Heart right ventricle (tissue), 16 donors: ENCODE data around the gene LCP1. TPM values are rescaled to one million over a fixed set of nuclear protein-coding genes. Genes with fewer than 3 reads are reported as not detected.

Experiments used
- ATAC-seq, 8 donors: fragments of 200-7000 bp; cut with Tn5 transposase; one replicate each; pipeline ENCODE4 v1.9.1; 2020; ENCODE audit warnings: mild to moderate bottlenecking in 8 of 8, moderate library complexity in 8 of 8, moderate number of reproducible peaks in 1 of 8
- DNase-seq, 2 donors: peaks; one replicate each; pipeline ENCODE4 v3.0.0-alpha.2; 2020
- H3K27ac ChIP-seq, 10 donors: fragments of 200-600 bp; sonication (generic) in 2 of 10; one replicate each; pipeline versions ENCODE4 v1.5.0 to v1.8.0; 2020 to 2022; ENCODE audit warnings: mild to moderate bottlenecking in 3 of 10
- H3K27me3 ChIP-seq, 7 donors: fragments of 200-600 bp; one replicate each; pipeline ENCODE4 v1.8.0; 2021 to 2022; ENCODE audit warnings: mild to moderate bottlenecking in 2 of 7
- H3K36me3 ChIP-seq, 9 donors: fragments of 200-600 bp; sonication (generic) in 1 of 9; one replicate each; pipeline versions ENCODE4 v1.5.0 to v1.8.0; 2020 to 2022; ENCODE audit warnings: mild to moderate bottlenecking in 2 of 9
- H3K4me1 ChIP-seq, 9 donors: fragments of 200-600 bp; sonication (generic) in 1 of 9; one replicate each; pipeline versions ENCODE4 v1.5.0 to v1.8.0; 2020 to 2022; ENCODE audit warnings: mild to moderate bottlenecking in 4 of 9
- H3K4me3 ChIP-seq, 10 donors: fragments of 200-600 bp; sonication (generic) in 2 of 10; one replicate each; pipeline versions ENCODE4 v1.5.0 to v1.8.0; 2020 to 2022; ENCODE audit warnings: mild to moderate bottlenecking in 7 of 10, moderate library complexity in 2 of 10
- H3K9me3 ChIP-seq, 11 donors: fragments of 200-600 bp in 10 of 11; sonication (generic) in 2 of 11; one replicate each; pipeline versions ENCODE4 v1.5.0 to v1.8.0; 2013 to 2022; ENCODE audit warnings: mild to moderate bottlenecking in 2 of 11, control low read depth in 1 of 11, moderate library complexity in 1 of 11
- WGBS, 2 donors: extraction: QIAGEN DNeasy Blood & Tissue Kit; methylation state at CpG; one replicate each; pipeline ENCODE4 v1.1.7; 2013; ENCODE audit warnings: inconsistent platforms in 1 of 2; 5-methylcytosine and 5-hydroxymethylcytosine counted together
- intact Hi-C, 10 donors: fragments of 100-400 bp; cut with DNase I; formaldehyde crosslinking; loops; one replicate each; pipeline versions ENCODE4 v1.11.1 to v1.14.2; 2022
- polyA plus RNA-seq, 2 donors: library from polyadenylated mRNA; stranded (reverse); fragments of 200-250 nt; gene quantifications; one replicate each; pipeline ENCODE4 v1.2.3, GENCODE V29; 2013
- total RNA-seq, 10 donors: library from RNA; stranded (reverse); fragmentation: NEBNext Ultra II Directional in 3 of 10; extraction: Animal tissue kit (Norgen Biotek cat#: 25700) in 3 of 10; gene quantifications; one replicate each; pipeline versions ENCODE4 v1.2.1 to v1.2.4, GENCODE V29; 2021 to 2023
- TF ChIP-seq, protein P1 (sequence below), 9 donors: fragments of 200-600 bp; sonication (generic) in 2 of 9; IDR thresholded peaks; one replicate each; pipeline versions ENCODE4 v1.5.0 to v1.8.0; 2021 to 2022; ENCODE audit warnings: antibody characterized with exemption in 9 of 9, mild to moderate bottlenecking in 5 of 9, moderate library complexity in 1 of 9
- donor health status: Arrhythmogenic right ventricular cardiomyopathy.
- donor health status: ischemic (EF 13 %, LVEDD 7.1; RV severe dilation, severe dysfunction).
- donor health status: healthy with polysubstance abuse.
- donor health status: DM: no; HTN: yes; CAD: no.
- donor health status: DM: no; HTN: no; CAD: no.
- donor health status: ischemic (EF 25% LVEDD 6.9; RV normal size, moderate dysfunction).
- donor health status: ischemic (EF 25% LVEDD 5.7; RV mildly dilated, moderate dysfunction).
- donor health status: healthy.
- donor health status: DM: yes; HTN: yes; CAD: no.
- donor health status: Ischemic cardiomyopathy.
- donor health status: ischemic (EF 35%, LVEDD 5.7; RV mildly dilated, moderate dysfunction).
- donor health status: nonischemic (EF 11% LVEDD 7.7; RV severe dilation, severe dysfunction).
- donor health status: DM: yes; HTN: yes; CAD: no.
- donor health status: PGD.
- donor health status: ischemic (EF 29% LVEDD 5.4; RV normal size, mild dysfunction).
- donor health status: nonischemic (EF 23%, LVEDD 6.1; RV moderate dilation, normal function).

Gene LCP1
- total and polyA plus RNA-seq, 12 donors = 3.2 to 127 (median 8.6) TPM

DNA sequence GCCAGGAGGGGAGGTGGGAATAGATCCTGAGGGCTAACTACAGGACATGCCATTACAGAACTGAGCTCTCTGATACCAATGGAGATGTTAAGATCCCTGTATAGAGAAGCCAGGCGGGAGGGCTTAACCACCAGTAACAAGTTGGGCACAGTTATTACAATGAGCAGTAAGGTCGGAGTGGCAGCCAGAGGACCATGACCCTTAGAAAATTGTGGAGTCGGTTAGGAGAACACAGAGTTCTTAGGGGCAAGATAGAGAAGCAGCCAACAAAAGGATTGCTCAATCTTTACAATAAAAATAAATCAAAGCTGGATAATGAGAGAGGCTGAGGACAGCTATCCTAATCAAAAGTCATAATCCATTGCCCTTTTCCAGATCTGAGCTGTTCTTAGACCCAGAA lies 87.5 kb downstream of the LCP1 start:
- H3K27me3 ChIP-seq = peaks cover 0 to 4% (median 0%) of the 10 kb centered on the region in 7 donors
- TF ChIP-seq, protein P1, sequence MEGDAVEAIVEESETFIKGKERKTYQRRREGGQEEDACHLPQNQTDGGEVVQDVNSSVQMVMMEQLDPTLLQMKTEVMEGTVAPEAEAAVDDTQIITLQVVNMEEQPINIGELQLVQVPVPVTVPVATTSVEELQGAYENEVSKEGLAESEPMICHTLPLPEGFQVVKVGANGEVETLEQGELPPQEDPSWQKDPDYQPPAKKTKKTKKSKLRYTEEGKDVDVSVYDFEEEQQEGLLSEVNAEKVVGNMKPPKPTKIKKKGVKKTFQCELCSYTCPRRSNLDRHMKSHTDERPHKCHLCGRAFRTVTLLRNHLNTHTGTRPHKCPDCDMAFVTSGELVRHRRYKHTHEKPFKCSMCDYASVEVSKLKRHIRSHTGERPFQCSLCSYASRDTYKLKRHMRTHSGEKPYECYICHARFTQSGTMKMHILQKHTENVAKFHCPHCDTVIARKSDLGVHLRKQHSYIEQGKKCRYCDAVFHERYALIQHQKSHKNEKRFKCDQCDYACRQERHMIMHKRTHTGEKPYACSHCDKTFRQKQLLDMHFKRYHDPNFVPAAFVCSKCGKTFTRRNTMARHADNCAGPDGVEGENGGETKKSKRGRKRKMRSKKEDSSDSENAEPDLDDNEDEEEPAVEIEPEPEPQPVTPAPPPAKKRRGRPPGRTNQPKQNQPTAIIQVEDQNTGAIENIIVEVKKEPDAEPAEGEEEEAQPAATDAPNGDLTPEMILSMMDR (IDR thresholded peaks at IDR 0.05) = no peak
- no peak for ATAC-seq
- 76 to 95% methylated on average over 3 of the region's 3 CpGs for WGBS, 2 donors
- H3K4me3 ChIP-seq = no peak overlapping the region
- H3K36me3 ChIP-seq = no peaks in the 10 kb centered on the region
- no peaks in the 10 kb centered on the region for H3K4me1 ChIP-seq
- H3K9me3 ChIP-seq = no peaks in the 10 kb centered on the region
- H3K27ac ChIP-seq = no peak overlapping the region
- DNase-seq = no peak
- intact Hi-C loops = no loop called here

DNA sequence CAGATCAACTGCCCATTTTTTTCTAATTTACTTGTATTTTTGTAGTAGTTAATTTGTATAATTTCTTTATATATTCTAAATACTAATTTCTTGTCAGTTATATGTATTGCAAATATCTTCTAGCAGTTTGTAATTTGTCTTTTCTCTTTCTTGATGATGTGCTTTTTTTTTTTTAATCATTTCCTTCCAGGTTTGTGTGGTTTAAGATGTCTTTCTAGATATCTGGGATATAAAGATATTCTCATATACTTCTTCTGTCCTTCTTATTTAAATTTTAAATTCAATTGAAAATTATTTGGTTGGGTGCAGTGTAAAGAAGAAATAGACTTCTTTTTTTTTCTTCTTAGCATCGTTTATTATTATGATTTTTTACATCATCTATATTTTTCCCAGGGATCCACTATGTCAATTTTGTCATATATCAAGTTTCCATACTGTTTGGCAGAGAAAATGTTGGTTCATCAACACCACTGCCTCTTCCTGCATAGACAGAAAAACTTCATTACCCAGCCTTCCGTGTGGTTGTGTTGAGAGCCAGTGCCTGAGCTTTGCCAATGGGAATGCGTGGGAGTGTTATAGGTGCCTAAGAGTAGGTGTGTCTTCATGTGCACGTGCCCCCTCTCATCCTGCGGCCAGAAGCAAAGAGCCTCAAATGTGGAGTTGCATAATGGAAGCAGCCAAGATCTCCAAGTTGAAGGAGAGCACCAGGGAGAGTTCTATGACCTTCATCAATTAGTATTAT lies 93.0 kb downstream of the LCP1 start:
- no peak for DNase-seq
- WGBS, 2 donors = 77% methylated on average over 5 of the region's 5 CpGs
- Histone ChIP-seq H3K36me3 (no peaks in the 10 kb centered on the region), H3K27ac (no peak overlapping the region), H3K9me3 (no peaks in the 10 kb centered on the region), H3K4me1 (no peaks in the 10 kb centered on the region), H3K27me3 (peaks cover 0 to 4% (median 0%) of the 10 kb centered on the region in 7 donors), H3K4me3 (no peak overlapping the region)
- TF ChIP-seq, protein P1 (IDR thresholded peaks at IDR 0.05) = no peak
- ATAC-seq = no peak
- intact Hi-C loops = no loop called here

DNA sequence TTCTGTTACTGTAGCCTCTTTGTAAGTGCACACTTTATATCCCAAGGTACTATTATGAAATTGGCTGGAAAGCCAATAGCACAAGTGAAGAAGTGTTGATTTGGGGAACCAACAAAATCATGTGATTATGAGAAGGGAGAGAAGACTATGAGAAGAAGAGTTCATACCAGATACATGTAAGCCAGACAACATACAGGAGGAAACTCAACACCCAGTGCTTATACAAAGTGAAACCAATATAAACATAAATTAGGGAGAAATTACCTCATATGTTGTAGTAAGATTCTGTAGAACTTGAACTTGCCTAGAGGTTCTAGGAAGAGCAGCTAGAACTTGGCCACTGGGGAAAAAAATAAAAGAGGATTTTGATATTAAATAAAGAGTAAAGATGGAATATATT lies 94.5 kb downstream of the LCP1 start:
- Histone ChIP-seq H3K36me3 (no peaks in the 10 kb centered on the region), H3K27me3 (peaks cover 0 to 3% (median 0%) of the 10 kb centered on the region in 7 donors), H3K4me3 (no peak overlapping the region), H3K27ac (no peak overlapping the region), H3K9me3 (no peaks in the 10 kb centered on the region), H3K4me1 (no peaks in the 10 kb centered on the region)
- TF ChIP-seq, protein P1 (IDR thresholded peaks at IDR 0.05) = no peak
- intact Hi-C loops = no loop called here
- ATAC-seq = no peak
- DNase-seq = no peak

DNA sequence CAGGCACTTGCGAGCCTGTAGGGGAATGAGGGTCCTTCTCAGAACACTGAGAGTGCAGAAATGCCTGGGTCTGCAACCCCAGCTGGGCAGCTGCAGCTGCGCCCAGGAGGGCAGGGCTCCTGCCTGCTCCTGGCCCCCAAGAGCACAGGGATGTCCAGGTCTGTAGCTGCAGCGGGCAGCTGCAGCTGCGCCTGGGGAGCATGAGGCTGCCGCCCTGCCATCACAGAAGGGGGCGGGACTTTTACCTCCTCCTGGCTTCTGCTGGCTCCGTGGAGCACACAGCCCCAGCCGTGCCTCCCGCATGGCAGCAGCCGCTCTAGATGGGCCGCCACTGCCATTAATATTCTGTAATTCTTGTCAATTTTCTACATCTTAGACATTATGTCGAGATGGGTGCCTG lies 95.0 kb downstream of the LCP1 start:
- Histone ChIP-seq H3K27ac (no peak overlapping the region), H3K4me1 (no peaks in the 10 kb centered on the region), H3K4me3 (no peak overlapping the region), H3K27me3 (peaks cover 0 to 3% (median 0%) of the 10 kb centered on the region in 7 donors), H3K36me3 (no peaks in the 10 kb centered on the region), H3K9me3 (no peaks in the 10 kb centered on the region)
- intact Hi-C loops = no loop called here
- DNase-seq (no peak), ATAC-seq (no peak)
- WGBS, 2 donors = 89 to 93% methylated on average over 12 of the region's 12 CpGs
- TF ChIP-seq, protein P1 (IDR thresholded peaks at IDR 0.05) = no peak
